T-helper 2 cell treated with Interferon-gamma antibody and Interleukin-4, amounts not matched to agents 5 μg/mL and 100 μg/mL, for 36 hours (primary cell): ENCODE measurements around the gene ATAD5.
"Not testable (repeated sequence)": the region's sequence is repeated elsewhere in the genome, so short reads cannot be mapped to it uniquely, and the experiment has no call there.

Experiments
- DNase-seq: peaks from one replicate; pipeline ENCODE4 v3.0.0; 2021; ENCODE audit warnings: low spot score
- H3K27ac Mint-ChIP-seq: one replicate; pipeline ENCODE4 v1.8.0; 2021; ENCODE audit warnings: mild to moderate bottlenecking, mixed read lengths
- H3K27me3 Mint-ChIP-seq: one replicate; pipeline ENCODE4 v1.8.0; 2021; ENCODE audit warnings: low read depth, mixed read lengths
- H3K36me3 Mint-ChIP-seq: one replicate; pipeline ENCODE4 v1.8.0; 2021; ENCODE audit warnings: low read depth, mixed read lengths
- H3K4me1 Mint-ChIP-seq: one replicate; pipeline ENCODE4 v1.8.0; 2021; ENCODE audit warnings: low read depth, mixed read lengths
- H3K4me3 Mint-ChIP-seq: one replicate; pipeline ENCODE4 v1.8.0; 2022; ENCODE audit warnings: mild to moderate bottlenecking, moderate library complexity, mixed read lengths
- H3K9me3 Mint-ChIP-seq: one replicate; pipeline ENCODE4 v1.8.0; 2021; ENCODE audit warnings: mixed read lengths

Gene ATAD5

DNA sequence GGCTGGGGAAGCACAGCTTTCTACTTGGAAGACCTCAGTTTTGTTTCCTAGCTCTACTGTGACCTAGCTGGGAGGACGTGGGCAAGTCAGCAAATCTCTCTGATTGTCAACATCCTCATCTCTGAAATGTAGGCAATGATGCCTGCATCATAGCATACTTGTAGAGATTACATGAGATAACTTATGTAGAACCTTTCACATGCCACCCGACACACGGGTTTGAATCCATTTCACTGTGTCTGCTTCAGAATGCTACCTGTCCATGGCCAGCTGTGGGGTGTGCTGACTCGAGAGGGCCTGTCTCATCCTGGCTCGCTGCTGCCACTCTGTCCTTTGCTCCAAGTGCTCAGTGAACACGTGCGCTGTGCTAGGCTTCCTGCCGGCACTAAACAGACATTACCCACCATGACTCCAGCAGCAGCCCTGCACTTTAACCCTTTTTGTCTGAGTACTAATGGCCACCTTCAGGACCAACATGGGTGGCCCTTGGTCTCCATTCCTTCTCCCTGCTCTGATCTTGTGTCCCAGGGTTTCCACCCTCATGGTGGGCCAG lies 97.4 kb downstream of the ATAD5 start:
- Mint-ChIP-seq H3K4me3 (no peak overlapping the region), H3K27ac (no peak overlapping the region), H3K9me3 (no peaks in the 10 kb centered on the region), H3K27me3 (peaks cover 19% of the 10 kb centered on the region), H3K4me1 (peaks cover 3% of the 10 kb centered on the region), H3K36me3 (no peaks in the 10 kb centered on the region)
- DNase-seq, result no peak

DNA sequence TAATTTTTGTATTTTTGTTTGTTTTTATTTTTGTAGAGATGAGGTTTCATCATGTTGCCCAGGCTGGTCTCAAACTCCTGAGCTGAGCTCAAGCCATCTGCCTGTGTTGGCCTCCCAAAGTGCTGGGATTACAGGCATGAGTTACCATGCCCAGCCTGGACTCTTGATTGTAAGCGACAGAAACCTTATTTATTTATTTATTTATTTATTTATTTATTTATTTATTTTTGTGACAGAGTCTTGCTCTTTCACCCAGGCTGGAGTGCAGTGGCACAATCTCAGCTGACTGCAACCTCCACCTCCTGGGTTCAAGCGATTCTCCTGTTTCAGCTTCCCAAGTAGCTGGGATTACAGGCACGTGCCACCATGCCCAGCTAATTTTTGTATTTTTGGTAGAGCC lies 98.1 kb downstream of the ATAD5 start:
- peaks cover 14% of the 10 kb centered on the region for H3K27me3 Mint-ChIP-seq
- not testable (repeated sequence) for H3K4me3 Mint-ChIP-seq, H3K9me3 Mint-ChIP-seq, H3K36me3 Mint-ChIP-seq, H3K4me1 Mint-ChIP-seq, DNase-seq, H3K27ac Mint-ChIP-seq

DNA sequence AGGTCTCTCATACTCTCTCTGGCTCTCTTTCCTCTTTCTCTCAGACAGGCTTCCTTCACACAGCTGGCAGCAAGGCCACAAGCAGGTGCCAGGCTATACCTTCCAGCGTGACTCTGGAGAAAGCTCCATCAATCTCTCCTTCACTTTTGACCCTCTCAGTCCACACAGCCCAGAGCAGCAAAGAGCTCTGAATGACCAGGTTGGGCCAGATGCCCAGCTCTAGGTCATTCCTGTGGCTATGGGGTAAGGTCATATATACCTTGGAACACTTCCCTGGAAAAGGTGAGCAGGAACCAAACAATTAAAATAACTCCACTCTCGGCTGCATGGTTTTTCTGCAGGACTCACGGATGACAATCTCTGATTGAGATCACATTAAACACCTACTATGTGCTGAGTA lies 98.7 kb downstream of the ATAD5 start:
- Mint-ChIP-seq H3K4me1 (peaks cover 3% of the 10 kb centered on the region), H3K9me3 (no peaks in the 10 kb centered on the region), H3K27ac (no peak overlapping the region), H3K27me3 (peaks cover 12% of the 10 kb centered on the region), H3K36me3 (no peaks in the 10 kb centered on the region), H3K4me3 (no peak overlapping the region)
- DNase-seq, result no peak

DNA sequence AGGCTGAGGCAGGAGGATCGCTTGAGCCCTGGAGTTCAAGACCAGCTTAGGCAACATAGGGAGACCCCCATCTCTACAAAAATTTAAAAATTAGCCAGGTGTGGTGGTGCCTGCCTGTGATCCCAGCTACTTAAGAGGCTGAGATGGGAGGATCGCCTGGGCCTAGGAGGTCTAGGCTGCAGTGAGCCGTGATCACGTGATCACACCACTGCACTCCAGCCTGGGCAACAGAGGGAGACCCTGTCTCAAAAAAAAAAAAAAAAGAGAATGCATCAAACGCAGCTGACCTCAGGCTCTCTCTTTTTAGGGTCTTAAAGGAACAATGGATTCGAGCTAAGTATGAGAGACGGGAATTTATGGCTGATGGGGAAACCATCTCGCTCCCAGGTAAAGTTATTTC lies 99.8 kb downstream of the ATAD5 start:
- not testable (repeated sequence) for H3K4me1 Mint-ChIP-seq, H3K9me3 Mint-ChIP-seq, H3K4me3 Mint-ChIP-seq, H3K36me3 Mint-ChIP-seq, H3K27me3 Mint-ChIP-seq, H3K27ac Mint-ChIP-seq, DNase-seq

DNA sequence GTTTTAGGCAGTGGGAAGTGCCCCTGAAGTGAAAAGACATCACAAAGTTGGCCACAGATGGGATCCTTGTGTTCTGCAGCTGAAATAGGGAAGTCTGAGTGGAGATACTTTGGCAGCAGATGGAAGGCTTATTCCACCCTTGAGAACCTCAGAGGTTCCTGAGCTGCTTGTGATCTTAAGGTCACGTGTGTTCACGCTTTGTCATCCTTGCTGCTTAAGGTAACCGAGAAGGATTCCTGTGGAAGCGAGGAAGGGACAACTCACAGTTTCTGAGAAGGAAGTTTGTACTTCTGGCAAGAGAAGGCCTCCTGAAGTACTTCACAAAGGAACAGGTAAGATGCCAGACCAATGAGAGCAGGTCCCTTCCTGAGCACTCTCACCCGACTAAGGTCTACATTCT lies 102.2 kb downstream of the ATAD5 start:
- H3K27me3 Mint-ChIP-seq, result peaks cover 3% of the 10 kb centered on the region
- H3K4me1 Mint-ChIP-seq, result peaks cover 4% of the 10 kb centered on the region
- no peak overlapping the region for H3K27ac Mint-ChIP-seq
- H3K4me3 Mint-ChIP-seq, result no peak overlapping the region
- H3K36me3 Mint-ChIP-seq, result no peaks in the 10 kb centered on the region
- H3K9me3 Mint-ChIP-seq, result no peaks in the 10 kb centered on the region
- no peak for DNase-seq

DNA sequence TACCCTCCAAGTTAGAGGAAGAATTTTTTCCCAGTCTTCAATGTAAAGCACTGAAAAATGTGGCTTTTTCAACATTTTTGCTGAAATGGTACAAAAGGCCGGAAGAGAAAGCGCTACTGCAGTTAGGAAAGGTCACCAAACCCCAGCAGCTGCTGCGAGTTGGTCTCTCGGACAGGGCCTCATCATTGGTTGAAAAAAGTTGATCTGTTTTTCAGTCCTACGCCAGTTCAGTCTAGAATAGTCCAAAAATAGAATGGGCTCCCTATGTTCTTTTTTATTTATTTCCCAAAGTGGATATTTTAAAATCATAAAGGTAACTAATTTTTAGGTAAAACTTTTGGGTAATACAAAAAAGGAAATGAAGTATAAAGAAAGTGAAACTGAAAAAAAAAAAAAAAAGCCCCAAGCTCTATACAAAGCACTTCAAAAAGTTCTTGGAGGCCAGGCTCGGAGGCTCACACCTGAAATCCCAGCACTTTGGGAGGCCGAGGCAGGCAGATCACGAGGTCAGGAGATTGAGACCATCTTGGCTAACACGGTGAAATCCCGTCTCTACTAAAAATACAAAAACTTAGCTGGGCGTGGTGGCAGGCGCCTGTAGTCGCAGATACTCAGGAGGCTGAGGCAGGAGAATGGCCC lies 107.4 kb downstream of the ATAD5 start:
- Mint-ChIP-seq H3K9me3 (no peaks in the 10 kb centered on the region), H3K4me1 (peaks cover 22% of the 10 kb centered on the region), H3K36me3 (no peaks in the 10 kb centered on the region), H3K27me3 (peaks cover 2% of the 10 kb centered on the region), H3K27ac (peak overlapping the region; percentile 33), H3K4me3 (peak overlapping the region; percentile 24)
- DNase-seq, result no peak

DNA sequence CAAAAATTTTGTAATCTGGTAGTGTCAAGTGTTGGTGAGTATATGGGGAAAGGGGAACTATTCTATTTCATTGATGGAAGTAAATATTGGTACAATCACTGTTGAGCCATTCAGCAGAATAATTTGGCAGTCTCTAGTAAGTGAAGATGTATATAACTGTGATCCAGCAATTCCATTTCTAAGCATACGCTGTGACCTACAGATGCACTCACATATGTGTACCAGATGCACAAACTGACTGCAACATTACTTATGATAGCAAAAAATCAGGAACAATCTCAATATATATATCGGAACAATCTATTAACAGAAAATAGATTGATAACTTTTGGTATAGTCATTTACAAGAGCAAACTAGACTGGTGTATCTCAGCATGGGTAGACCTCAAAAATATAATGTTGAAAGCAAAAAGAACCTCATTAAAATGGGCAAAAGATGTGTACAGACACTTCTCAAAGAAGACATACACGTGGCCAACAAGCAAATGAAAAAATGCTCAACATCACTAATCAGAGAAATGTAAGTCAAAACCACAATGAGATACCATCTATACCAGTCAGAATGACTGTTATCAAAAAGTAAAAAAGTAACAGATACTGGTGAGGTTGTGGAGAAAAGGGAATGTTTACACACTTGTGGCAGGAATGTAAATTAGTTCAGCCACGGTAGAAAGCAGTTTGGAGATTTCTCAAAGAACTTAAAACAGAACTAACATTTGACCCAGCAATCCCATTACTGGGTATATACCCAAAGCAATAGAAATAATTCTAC lies 110.7 kb downstream of the ATAD5 start:
- H3K9me3 Mint-ChIP-seq, result no peaks in the 10 kb centered on the region
- H3K27ac Mint-ChIP-seq, result peak overlapping the region; percentile 13
- no peaks in the 10 kb centered on the region for H3K36me3 Mint-ChIP-seq
- no peak overlapping the region for H3K4me3 Mint-ChIP-seq
- H3K27me3 Mint-ChIP-seq, result peaks cover 2% of the 10 kb centered on the region
- H3K4me1 Mint-ChIP-seq, result peaks cover 22% of the 10 kb centered on the region
- DNase-seq, result no peak
